ENCODE results near the gene GPHA2. TPM values are rescaled to one million over a fixed set of nuclear protein-coding genes. Genes with fewer than 3 reads are reported as not detected.

The GPHA2 gene
- total RNA-seq, 1 donor from 2014 or later = not detected

GRCh38 chr11:64933935-64934681 lies 1.6 kb downstream of the GPHA2 start:
- no peak for TF ChIP-seq CTCF (IDR thresholded peaks at IDR 0.05)
- Histone ChIP-seq H3K27ac (no peak overlapping the region), H3K4me3 (no peak overlapping the region), H3K4me1 (no peaks in the 10 kb centered on the region), H3K9me3 (no peaks in the 10 kb centered on the region), H3K27me3 (no peaks in the 10 kb centered on the region), H3K36me3 (peaks cover 45 to 51% of the 10 kb centered on the region in 2 donors)
- no peak for DNase-seq (ENCODE audit: low spot score in 2 of 2)
- intact Hi-C loops (cut with DNase I) = no loop called here

- no peaks in the 10 kb centered on the region for H3K4me1 ChIP-seq
- peaks cover 47 to 59% of the 10 kb centered on the region in 2 donors for H3K36me3 ChIP-seq
- no peak overlapping the region for H3K27ac ChIP-seq
- intact Hi-C loops (cut with DNase I) = no loop called here
- no peak for TF ChIP-seq CTCF (IDR thresholded peaks at IDR 0.05)
- H3K27me3 ChIP-seq = no peaks in the 10 kb centered on the region
- no peak overlapping the region for H3K4me3 ChIP-seq
- no peak for DNase-seq (ENCODE audit: low spot score in 2 of 2)
- H3K9me3 ChIP-seq = no peaks in the 10 kb centered on the region
Observed at GRCh38 chr11:64933213-64933934, 2.3 kb downstream of the GPHA2 start.

- DNase-seq (ENCODE audit: low spot score in 2 of 2) = no peak
- Histone ChIP-seq H3K4me1 (no peaks in the 10 kb centered on the region), H3K4me3 (no peak overlapping the region), H3K27ac (no peak overlapping the region), H3K36me3 (peaks cover 47 to 69% of the 10 kb centered on the region in 2 donors), H3K27me3 (no peaks in the 10 kb centered on the region), H3K9me3 (no peaks in the 10 kb centered on the region)
- TF ChIP-seq CTCF (IDR thresholded peaks at IDR 0.05) = no peak
- intact Hi-C loops (cut with DNase I) = no loop called here
Observed at GRCh38 chr11:64932324-64932723, 3.4 kb downstream of the GPHA2 start.

GRCh38 chr11:64931290-64931689 lies 4.4 kb downstream of the GPHA2 start:
- peaks cover 47 to 76% of the 10 kb centered on the region in 2 donors for H3K36me3 ChIP-seq
- H3K27ac ChIP-seq = no peak overlapping the region
- H3K4me1 ChIP-seq = peaks cover 0 to under 1% of the 10 kb centered on the region in 2 donors
- no peak overlapping the region for H3K4me3 ChIP-seq
- DNase-seq (ENCODE audit: low spot score in 2 of 2) = no peak
- intact Hi-C loops (cut with DNase I) = no loop called here
- no peaks in the 10 kb centered on the region for H3K9me3 ChIP-seq
- no peak for TF ChIP-seq CTCF (IDR thresholded peaks at IDR 0.05)
- no peaks in the 10 kb centered on the region for H3K27me3 ChIP-seq

GRCh38 chr11:64930340-64930739 lies 5.4 kb downstream of the GPHA2 start:
- H3K27ac ChIP-seq = no peak overlapping the region
- intact Hi-C loops (cut with DNase I) = no loop called here

More at GRCh38 chr11:64930340-64930739, 5.4 kb downstream of the GPHA2 start:
- H3K27me3 ChIP-seq = no peaks in the 10 kb centered on the region
- DNase-seq (ENCODE audit: low spot score in 2 of 2) = no peak
- peaks cover 6 to 10% of the 10 kb centered on the region in 2 donors for H3K4me1 ChIP-seq
- no peak overlapping the region for H3K4me3 ChIP-seq
- TF ChIP-seq CTCF (IDR thresholded peaks at IDR 0.05) = no peak
- H3K9me3 ChIP-seq = no peaks in the 10 kb centered on the region
- H3K36me3 ChIP-seq = peaks cover 47 to 76% of the 10 kb centered on the region in 2 donors
